Fibroblast of skin of abdomen (primary cell): ENCODE data around the gene STARD5.

Experiments used
- DNase-seq: peaks from one replicate; pipeline ENCODE4 v3.0.0-alpha.2; 2013

The STARD5 gene

GRCh38 chr15:81273855-81274254 lies 50.1 kb downstream of the STARD5 start:
- DNase-seq, result no peak

GRCh38 chr15:81273200-81273599 lies 50.7 kb downstream of the STARD5 start:
- no peak for DNase-seq

DNA sequence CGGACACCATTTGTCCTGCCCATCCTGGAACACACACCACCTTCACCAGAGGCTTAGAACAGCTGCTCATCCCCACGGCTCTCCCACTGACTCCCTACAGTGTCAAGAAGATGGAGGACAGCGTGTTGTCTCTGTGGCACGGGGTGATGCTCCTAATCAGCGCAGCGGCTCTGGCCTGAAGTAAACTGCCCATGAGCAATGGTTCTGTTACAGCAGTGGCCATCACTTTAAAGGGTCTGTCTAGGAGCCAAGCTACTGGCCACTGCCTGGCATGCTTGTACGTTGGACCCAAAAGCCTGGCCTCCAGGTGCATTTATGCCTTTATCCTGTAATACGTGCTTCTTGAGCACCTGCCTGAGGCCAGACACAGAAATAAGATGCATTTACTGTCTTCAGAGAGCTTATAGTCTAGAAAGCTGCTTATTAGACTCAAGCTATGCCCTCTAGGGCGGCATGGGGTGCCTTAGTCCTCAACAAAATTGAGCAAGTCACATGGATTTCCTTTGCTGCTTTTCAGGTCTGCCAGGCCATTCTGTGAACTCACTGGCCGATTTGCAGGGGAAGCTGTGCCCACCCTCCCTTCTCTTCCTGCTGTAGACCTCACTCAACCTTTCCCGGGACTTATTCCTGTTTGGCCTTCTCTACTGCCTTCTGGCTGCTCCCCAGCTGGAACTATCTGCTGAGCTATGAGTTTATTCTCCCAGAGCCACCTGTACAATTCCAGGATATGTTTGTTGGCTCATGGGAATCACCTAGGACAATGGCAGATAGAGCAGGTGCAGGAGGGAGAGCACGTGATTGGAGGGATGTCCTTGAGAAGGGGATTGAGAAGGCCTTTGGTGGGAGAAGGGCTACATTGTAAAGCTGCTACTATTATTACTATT lies 51.9 kb downstream of the STARD5 start:
- DNase-seq, result no peak

GRCh38 chr15:81270781-81271491 lies 53.0 kb downstream of the STARD5 start:
- peak; percentile 79 for DNase-seq

DNA sequence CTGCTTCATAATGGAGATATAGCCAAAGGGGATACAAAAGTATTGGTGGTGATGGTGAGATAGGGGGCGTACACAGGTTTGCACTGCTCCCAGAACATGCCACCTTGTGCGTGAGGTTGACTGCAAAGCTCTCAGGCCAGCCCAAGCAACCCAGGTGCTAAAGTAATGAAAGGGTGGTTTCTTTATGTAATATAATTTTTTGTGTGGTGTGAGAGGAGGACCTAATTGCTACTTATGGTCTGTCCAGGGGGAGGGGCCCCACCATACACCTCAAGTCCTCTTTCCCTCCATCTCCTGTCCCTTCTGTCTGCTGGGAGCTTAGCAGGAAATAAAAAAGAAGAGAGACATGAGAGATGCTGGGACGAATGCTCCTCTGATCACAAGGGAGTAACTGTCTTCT lies 53.8 kb downstream of the STARD5 start:
- DNase-seq, result no peak

GRCh38 chr15:81268881-81269601 lies 54.9 kb downstream of the STARD5 start:
- DNase-seq, result no peak

- no peak for DNase-seq
These were observed 55.6 kb downstream of the STARD5 start for GRCh38 chr15:81268340-81268739.

- peak; percentile 78 for DNase-seq
These were observed 57.8 kb downstream of the STARD5 start for GRCh38 chr15:81265944-81266775.

DNA sequence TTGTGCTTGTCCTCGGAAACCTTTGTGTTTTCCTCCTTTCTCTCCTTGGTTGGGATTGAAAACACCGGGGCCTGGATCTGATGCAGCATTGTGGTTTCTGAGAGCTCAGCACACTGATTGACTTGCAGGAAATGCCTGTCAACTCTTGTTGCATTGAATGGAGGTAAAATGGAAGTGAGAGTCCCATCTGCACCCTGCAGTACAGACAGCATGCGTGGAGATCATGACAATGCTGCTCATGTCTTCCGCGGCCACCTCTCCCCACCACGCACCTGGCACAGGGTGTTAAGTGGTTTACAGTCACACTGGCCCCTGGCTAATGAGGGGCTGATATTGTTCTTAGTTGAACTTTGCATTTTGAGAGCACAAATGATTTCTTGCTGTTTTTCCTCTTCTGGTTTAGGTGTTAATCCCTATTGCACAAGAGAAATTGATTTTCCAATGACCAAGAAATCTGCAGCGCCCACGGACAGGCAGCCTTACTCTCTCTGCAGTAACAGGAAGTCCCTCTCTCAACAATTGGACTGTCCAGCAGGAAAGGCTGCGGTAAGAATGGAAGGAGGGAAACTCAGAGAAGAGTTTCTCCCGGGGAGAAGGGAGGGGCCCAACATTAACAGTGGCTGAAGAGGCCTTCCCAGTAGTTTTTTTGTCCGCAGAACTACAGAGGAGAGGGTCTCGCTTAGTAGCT lies 58.5 kb downstream of the STARD5 start:
- DNase-seq, result no peak

- DNase-seq, result no peak
These were observed 59.7 kb downstream of the STARD5 start for GRCh38 chr15:81264072-81264857.

DNA sequence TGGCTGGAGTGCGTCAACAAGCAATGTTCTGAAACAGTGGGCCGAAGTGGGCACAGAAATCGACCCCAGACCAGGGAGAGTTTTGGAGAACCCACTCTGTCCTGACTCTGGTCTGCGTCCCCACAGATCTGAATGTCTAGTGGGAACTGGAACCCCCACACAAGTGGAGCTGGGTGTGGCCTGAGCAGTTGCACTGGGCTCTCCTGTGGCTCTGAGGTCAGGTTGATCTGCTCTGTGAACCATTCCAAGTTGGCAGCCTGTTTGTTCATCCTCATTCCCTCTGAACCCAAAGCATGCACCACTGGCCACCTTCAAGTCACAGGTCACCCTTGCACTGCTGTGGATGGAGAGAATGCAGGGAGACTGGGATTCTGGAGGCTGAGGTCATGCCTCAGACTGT lies 60.5 kb downstream of the STARD5 start:
- no peak for DNase-seq

- DNase-seq, result no peak
These were observed 62.6 kb downstream of the STARD5 start for GRCh38 chr15:81261172-81261811.

DNA sequence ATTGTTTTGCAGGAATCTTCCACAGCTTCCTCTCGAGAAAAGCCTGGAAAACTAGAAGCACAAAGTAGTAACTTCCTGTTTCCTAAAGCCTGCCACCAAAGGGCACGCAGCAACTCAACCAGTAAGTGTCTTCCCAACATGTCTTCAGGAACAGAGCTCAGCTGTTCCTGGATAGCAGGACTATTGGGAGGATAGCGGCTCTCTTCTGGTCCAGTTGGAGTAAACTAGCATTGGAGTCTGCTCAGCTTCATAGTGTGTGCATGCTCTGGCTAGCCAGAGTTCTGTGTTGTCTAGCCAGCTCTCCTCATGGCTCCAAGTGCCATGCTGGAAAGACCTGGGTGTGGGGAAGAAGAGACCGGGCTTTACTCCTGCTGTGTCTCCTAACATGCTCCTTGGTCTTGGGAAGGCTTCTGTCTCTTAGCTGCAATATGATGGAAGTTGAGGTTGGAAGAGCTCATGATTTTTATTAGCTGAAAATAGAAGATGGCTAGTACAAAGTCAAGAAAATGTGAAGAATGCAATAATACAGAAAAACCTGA lies 64.1 kb downstream of the STARD5 start:
- no peak for DNase-seq
